ENCODE data around the gene KCNA10.

The KCNA10 gene

GRCh38 chr1:110489406-110489805 lies 29.6 kb downstream of the KCNA10 start:
- H3K4me3 ChIP-seq (ENCODE audit: low read length), result no peak overlapping the region
- DNase-seq (ENCODE audit: low read depth), result no peak
- TF ChIP-seq CTCF (IDR thresholded peaks at IDR 0.05; ENCODE audit: insufficient read depth, low read depth, low read length, missing control alignments), result no peak

GRCh38 chr1:110488867-110489266 lies 30.1 kb downstream of the KCNA10 start:
- DNase-seq (ENCODE audit: low read depth), result no peak
- no peak overlapping the region for H3K4me3 ChIP-seq (ENCODE audit: low read length)
- no peak for TF ChIP-seq CTCF (IDR thresholded peaks at IDR 0.05; ENCODE audit: insufficient read depth, low read depth, low read length, missing control alignments)

- DNase-seq (ENCODE audit: low read depth), result no peak
- TF ChIP-seq CTCF (IDR thresholded peaks at IDR 0.05; ENCODE audit: insufficient read depth, low read depth, low read length, missing control alignments), result no peak
- no peak overlapping the region for H3K4me3 ChIP-seq (ENCODE audit: low read length)
Measured at GRCh38 chr1:110488161-110488560, 30.8 kb downstream of the KCNA10 start.

- no peak overlapping the region for H3K4me3 ChIP-seq (ENCODE audit: low read length)
- TF ChIP-seq CTCF (IDR thresholded peaks at IDR 0.05; ENCODE audit: insufficient read depth, low read depth, low read length, missing control alignments), result no peak
- peak; percentile 53 for DNase-seq (ENCODE audit: low read depth)
Measured at GRCh38 chr1:110487726-110488125, 31.2 kb downstream of the KCNA10 start.

- H3K4me3 ChIP-seq (ENCODE audit: low read length), result no peak overlapping the region
- no peak for TF ChIP-seq CTCF (IDR thresholded peaks at IDR 0.05; ENCODE audit: insufficient read depth, low read depth, low read length, missing control alignments)
- no peak for DNase-seq (ENCODE audit: low read depth)
Measured at GRCh38 chr1:110485725-110486124, 33.2 kb downstream of the KCNA10 start.

- TF ChIP-seq CTCF (IDR thresholded peaks at IDR 0.05; ENCODE audit: insufficient read depth, low read depth, low read length, missing control alignments), result no peak
- H3K4me3 ChIP-seq (ENCODE audit: low read length), result no peak overlapping the region
- DNase-seq (ENCODE audit: low read depth), result no peak
Measured at GRCh38 chr1:110484801-110485200, 34.2 kb downstream of the KCNA10 start.

GRCh38 chr1:110483308-110483685 lies 35.7 kb downstream of the KCNA10 start:
- TF ChIP-seq CTCF (IDR thresholded peaks at IDR 0.05; ENCODE audit: insufficient read depth, low read depth, low read length, missing control alignments), result no peak
- no peak for DNase-seq (ENCODE audit: low read depth)
- H3K4me3 ChIP-seq (ENCODE audit: low read length), result no peak overlapping the region
